Stimulated activated CD8-positive, alpha-beta memory T cell treated with anti-CD3 and anti-CD28 coated beads, Interleukin-12 subunit alpha, Interleukin-12 subunit beta, amount 100 ng/mL, for 4 hours (primary cell): ENCODE results near the gene NAP1L5.

ENCODE experiments used
- DNase-seq: peaks from one replicate; pipeline ENCODE4 v3.0.0-alpha.2; 2020; ENCODE audit warnings: low read depth

NAP1L5 gene

GRCh38 chr4:88697588-88698329 lies at the start of gene NAP1L5:
TSS of gene NAP1L5 (minus strand) at chr4:88697829. CDS start at chr4:88697754, 75 bp downstream.
- peak; percentile 47 for DNase-seq

GRCh38 chr4:88747351-88747750 lies 49.7 kb upstream of the NAP1L5 start:
- no peak for DNase-seq

- DNase-seq, result no peak
Measured at GRCh38 chr4:88746206-88746605, 48.6 kb upstream of the NAP1L5 start.

- DNase-seq, result no peak
Measured at GRCh38 chr4:88745581-88746163, 48.0 kb upstream of the NAP1L5 start.

GRCh38 chr4:88745175-88745574 lies 47.5 kb upstream of the NAP1L5 start:
- DNase-seq, result no peak

GRCh38 chr4:88744609-88745008 lies 47.0 kb upstream of the NAP1L5 start:
- no peak for DNase-seq

- no peak for DNase-seq
Measured at GRCh38 chr4:88743696-88744095, 46.1 kb upstream of the NAP1L5 start.

- DNase-seq, result no peak
Measured at GRCh38 chr4:88742561-88742960, 44.9 kb upstream of the NAP1L5 start.

GRCh38 chr4:88738180-88738579 lies 40.6 kb upstream of the NAP1L5 start:
- DNase-seq, result no peak

GRCh38 chr4:88737307-88737941 lies 39.8 kb upstream of the NAP1L5 start:
- no peak for DNase-seq

GRCh38 chr4:88736264-88736663 lies 38.6 kb upstream of the NAP1L5 start:
- no peak for DNase-seq

GRCh38 chr4:88735564-88735963 lies 37.9 kb upstream of the NAP1L5 start:
- DNase-seq, result no peak

GRCh38 chr4:88734403-88734949 lies 36.8 kb upstream of the NAP1L5 start:
- DNase-seq, result no peak

- no peak for DNase-seq
Measured at GRCh38 chr4:88732714-88733368, 35.2 kb upstream of the NAP1L5 start.

GRCh38 chr4:88731381-88731780 lies 33.8 kb upstream of the NAP1L5 start:
- DNase-seq, result no peak

GRCh38 chr4:88730811-88731210 lies 33.2 kb upstream of the NAP1L5 start:
- no peak for DNase-seq

- no peak for DNase-seq
Measured at GRCh38 chr4:88729146-88729760, 31.6 kb upstream of the NAP1L5 start.

GRCh38 chr4:88728146-88728545 lies 30.5 kb upstream of the NAP1L5 start:
- DNase-seq, result no peak

GRCh38 chr4:88725986-88726385 lies 28.4 kb upstream of the NAP1L5 start:
- DNase-seq, result no peak

- DNase-seq, result no peak
Measured at GRCh38 chr4:88725143-88725542, 27.5 kb upstream of the NAP1L5 start.

- no peak for DNase-seq
Measured at GRCh38 chr4:88724406-88724805, 26.8 kb upstream of the NAP1L5 start.

GRCh38 chr4:88722828-88723227 lies 25.2 kb upstream of the NAP1L5 start:
- DNase-seq, result no peak
